ENCODE data around the gene RASGRP1.
"Not testable (repeated sequence)": the region's sequence is repeated elsewhere in the genome, so short reads cannot be mapped to it uniquely, and the experiment has no call there.

The RASGRP1 gene

GRCh38 chr15:38603672-38604071 lies 39.1 kb upstream of the RASGRP1 start:
- H3K4me1 ChIP-seq: no peaks in the 10 kb centered on the region
- H3K4me3 ChIP-seq: no peak overlapping the region
- no peaks in the 10 kb centered on the region for H3K9me3 ChIP-seq (replicated peaks in 1 of 11)
- H3K27ac ChIP-seq: no peak overlapping the region
- H3K4me2 ChIP-seq: no peak overlapping the region
- no peaks in the 10 kb centered on the region for H4K20me1 ChIP-seq
- no peak overlapping the region for H3K9ac ChIP-seq
- TF ChIP-seq Cebpa-rat (IDR thresholded peaks at IDR 0.05): no peak
- no peaks in the 10 kb centered on the region for H3K36me3 ChIP-seq
- H3K27me3 ChIP-seq: no peaks in the 10 kb centered on the region

GRCh38 chr15:38602910-38603670 lies 38.5 kb upstream of the RASGRP1 start:
- Histone ChIP-seq H3K4me3 (no peak overlapping the region), H3K4me2 (no peak overlapping the region), H3K27ac (no peak overlapping the region), H3K9ac (no peak overlapping the region), H3K36me3 (no peaks in the 10 kb centered on the region), H3K9me3 (replicated peaks in 1 of 11) (no peaks in the 10 kb centered on the region), H3K4me1 (no peaks in the 10 kb centered on the region), H4K20me1 (no peaks in the 10 kb centered on the region), H3K27me3 (no peaks in the 10 kb centered on the region)
- TF ChIP-seq Cebpa-rat (IDR thresholded peaks at IDR 0.05): no peak

DNA sequence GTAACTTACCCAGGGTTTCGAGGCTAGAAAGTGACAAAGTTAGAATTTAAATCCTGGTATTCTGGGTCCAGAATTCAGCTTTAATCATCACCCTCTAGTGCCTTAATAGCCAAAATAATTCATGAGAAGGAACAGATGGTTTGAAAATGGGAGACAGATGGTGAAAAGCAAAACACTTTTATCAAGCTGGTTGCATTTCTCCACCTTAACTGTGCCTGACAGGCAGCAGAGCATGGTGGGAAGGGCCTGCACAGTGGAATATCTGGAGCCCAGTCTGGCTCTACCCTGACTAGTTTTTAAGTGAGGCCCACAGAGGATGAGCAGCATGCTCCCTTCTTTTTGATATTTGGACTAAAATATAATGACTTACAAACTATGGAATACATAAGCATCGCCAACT lies 35.6 kb upstream of the RASGRP1 start:
- H3K9ac ChIP-seq: no peak overlapping the region
- no peaks in the 10 kb centered on the region for H3K4me1 ChIP-seq
- no peak overlapping the region for H3K4me2 ChIP-seq
- no peaks in the 10 kb centered on the region for H3K36me3 ChIP-seq
- TF ChIP-seq Cebpa-rat (IDR thresholded peaks at IDR 0.05): no peak
- no peak overlapping the region for H3K27ac ChIP-seq
- H3K9me3 ChIP-seq (replicated peaks in 1 of 11): peaks cover 0 to 4% (median 0%) of the 10 kb centered on the region in 11 experiments; a peak in 2 of 22 replicates
- H3K27me3 ChIP-seq: no peaks in the 10 kb centered on the region
- no peak overlapping the region for H3K4me3 ChIP-seq
- H4K20me1 ChIP-seq: no peaks in the 10 kb centered on the region

GRCh38 chr15:38598749-38599148 lies 34.1 kb upstream of the RASGRP1 start:
- TF ChIP-seq Cebpa-rat (IDR thresholded peaks at IDR 0.05): no peak
- Histone ChIP-seq H3K9ac (no peak overlapping the region), H3K9me3 (replicated peaks in 1 of 11) (peaks cover 0 to 4% (median 0%) of the 10 kb centered on the region in 11 experiments; a peak in 2 of 22 replicates), H3K27ac (no peak overlapping the region), H3K27me3 (no peaks in the 10 kb centered on the region), H3K36me3 (no peaks in the 10 kb centered on the region), H4K20me1 (no peaks in the 10 kb centered on the region), H3K4me3 (no peak overlapping the region), H3K4me1 (no peaks in the 10 kb centered on the region), H3K4me2 (no peak overlapping the region; a peak in 1 of 22 replicates)

DNA sequence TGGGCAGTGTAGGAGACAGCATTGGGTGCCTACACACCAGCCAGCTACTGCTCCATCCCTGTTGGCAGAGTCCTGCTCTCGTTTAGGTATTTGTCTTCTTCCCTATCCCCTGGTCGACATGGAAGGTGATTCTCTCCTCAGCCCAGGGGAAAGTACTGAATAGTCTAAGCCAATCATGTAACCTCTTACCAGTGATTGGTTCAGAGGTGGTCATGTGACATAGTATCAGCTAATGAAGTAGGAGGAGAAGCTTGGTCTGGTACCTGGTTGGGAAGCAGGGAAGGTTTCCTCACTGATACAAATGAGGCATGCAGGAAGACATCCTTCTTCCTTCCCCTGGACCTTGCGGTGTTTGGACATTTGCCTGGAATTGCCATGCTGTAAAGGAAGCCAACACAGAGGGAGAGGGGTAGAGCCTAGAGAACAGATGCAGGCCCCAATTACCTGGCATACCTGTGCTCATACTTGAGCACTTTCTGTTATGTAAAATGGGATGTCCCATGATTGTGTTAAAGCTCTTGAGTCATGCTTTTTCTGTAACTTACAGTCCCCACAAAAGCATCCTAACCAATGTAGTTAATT lies 32.7 kb upstream of the RASGRP1 start:
- TF ChIP-seq Cebpa-rat (IDR thresholded peaks at IDR 0.05): no peak
- H3K9me3 ChIP-seq (replicated peaks in 1 of 11): peaks cover 0 to 4% (median 0%) of the 10 kb centered on the region in 11 experiments; a peak in 2 of 22 replicates

GRCh38 chr15:38593524-38593923 lies 28.9 kb upstream of the RASGRP1 start:
- Histone ChIP-seq H3K4me3 (no peak overlapping the region), H3K27ac (no peak overlapping the region), H3K9ac (no peak overlapping the region), H3K4me2 (no peak overlapping the region), H3K27me3 (no peaks in the 10 kb centered on the region), H3K9me3 (replicated peaks in 1 of 11) (peaks cover 0 to 4% (median 0%) of the 10 kb centered on the region in 11 experiments; a peak in 2 of 22 replicates), H3K36me3 (no peaks in the 10 kb centered on the region), H3K4me1 (no peaks in the 10 kb centered on the region), H4K20me1 (no peaks in the 10 kb centered on the region)
- no peak for TF ChIP-seq Cebpa-rat (IDR thresholded peaks at IDR 0.05)

More for the DNA sequence above, 32.7 kb upstream of the RASGRP1 start:
- Histone ChIP-seq H3K36me3 (no peaks in the 10 kb centered on the region), H4K20me1 (no peaks in the 10 kb centered on the region), H3K4me3 (no peak overlapping the region), H3K27ac (no peak overlapping the region), H3K4me2 (no peak overlapping the region), H3K9ac (no peak overlapping the region), H3K27me3 (no peaks in the 10 kb centered on the region), H3K4me1 (no peaks in the 10 kb centered on the region)

- Histone ChIP-seq H3K9ac (no peak overlapping the region), H3K4me2 (no peak overlapping the region), H3K9me3 (replicated peaks in 1 of 11) (peaks cover 0 to 5% (median 0%) of the 10 kb centered on the region in 11 experiments; a peak in 2 of 22 replicates), H3K27me3 (no peaks in the 10 kb centered on the region), H3K4me3 (no peak overlapping the region), H4K20me1 (no peaks in the 10 kb centered on the region), H3K27ac (no peak overlapping the region), H3K4me1 (no peaks in the 10 kb centered on the region), H3K36me3 (no peaks in the 10 kb centered on the region)
- TF ChIP-seq Cebpa-rat (IDR thresholded peaks at IDR 0.05): no peak
These were observed 24.9 kb upstream of the RASGRP1 start for GRCh38 chr15:38589502-38589901.

DNA sequence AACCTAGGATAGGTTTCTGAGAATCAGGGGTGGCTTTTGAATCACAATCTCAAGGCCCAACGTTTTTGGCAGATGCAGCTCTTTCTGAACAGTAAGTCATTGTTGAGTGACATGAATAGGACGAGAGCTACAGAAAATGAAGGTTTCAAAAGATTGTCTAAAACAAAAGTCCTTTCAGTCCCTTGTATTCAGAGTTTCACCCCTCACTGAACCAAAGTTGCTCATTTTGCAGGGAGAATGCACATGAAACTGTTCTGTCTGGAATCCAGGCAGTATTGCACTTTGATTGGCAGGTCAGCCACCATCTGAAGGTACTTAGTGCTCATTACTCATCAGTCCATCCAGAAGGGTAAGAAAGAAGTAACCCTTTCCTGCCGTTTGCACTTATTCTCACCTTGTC lies 24.1 kb upstream of the RASGRP1 start:
- Histone ChIP-seq H3K4me1 (no peaks in the 10 kb centered on the region), H3K4me3 (no peak overlapping the region), H3K27ac (no peak overlapping the region), H3K9ac (no peak overlapping the region), H3K9me3 (replicated peaks in 1 of 11) (peaks cover 0 to 5% (median 0%) of the 10 kb centered on the region in 11 experiments; a peak in 2 of 22 replicates), H4K20me1 (no peaks in the 10 kb centered on the region), H3K36me3 (no peaks in the 10 kb centered on the region), H3K27me3 (no peaks in the 10 kb centered on the region), H3K4me2 (no peak overlapping the region)
- TF ChIP-seq Cebpa-rat (IDR thresholded peaks at IDR 0.05): no peak

GRCh38 chr15:38587214-38587613 lies 22.6 kb upstream of the RASGRP1 start:
- H3K4me1 ChIP-seq: no peaks in the 10 kb centered on the region
- no peak overlapping the region for H3K9ac ChIP-seq
- no peaks in the 10 kb centered on the region for H3K36me3 ChIP-seq
- H3K4me3 ChIP-seq: no peak overlapping the region
- no peaks in the 10 kb centered on the region for H4K20me1 ChIP-seq
- peaks cover 0 to 5% (median 0%) of the 10 kb centered on the region in 11 experiments; a peak in 2 of 22 replicates for H3K9me3 ChIP-seq (replicated peaks in 1 of 11)
- TF ChIP-seq Cebpa-rat (IDR thresholded peaks at IDR 0.05): no peak
- no peak overlapping the region for H3K4me2 ChIP-seq
- H3K27me3 ChIP-seq: no peaks in the 10 kb centered on the region
- no peak overlapping the region for H3K27ac ChIP-seq

DNA sequence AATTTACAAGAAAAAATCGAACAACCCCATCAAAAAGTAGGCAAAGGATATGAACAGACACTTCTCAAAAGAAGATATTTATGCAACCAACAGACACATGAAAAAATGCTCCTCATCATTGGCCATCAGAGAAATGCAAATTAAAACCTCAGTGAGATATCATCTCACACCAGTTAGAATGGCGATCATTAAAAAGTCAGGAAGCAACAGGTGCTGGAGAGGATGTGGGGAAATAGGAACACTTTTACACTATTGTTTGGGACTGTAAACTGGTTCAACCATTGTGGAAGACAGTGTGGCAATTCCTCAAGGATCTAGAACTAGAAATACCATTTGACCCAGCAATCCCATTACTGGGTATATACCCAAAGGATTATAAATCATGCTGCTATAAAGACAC lies 21.4 kb upstream of the RASGRP1 start:
- H3K4me2 ChIP-seq; H3K4me3 ChIP-seq; H3K9ac ChIP-seq; H3K9me3 ChIP-seq (replicated peaks in 1 of 11); H3K27ac ChIP-seq; H3K4me1 ChIP-seq; H3K36me3 ChIP-seq; H4K20me1 ChIP-seq; H3K27me3 ChIP-seq: not testable (repeated sequence)

Measured in BLaER1 treated with 17β-estradiol and CSF1 and Interleukin-3, amounts not matched to agents 10 nM and 100 nM (cell line).